HCEC 1CT (cell line): Measurements from ENCODE around the gene MTF1.

Source experiments
- DNase-seq: peaks from one replicate; pipeline ENCODE4 v3.0.0-alpha.2; 2017

The MTF1 gene

GRCh38 chr1:37825506-37825905 is 33.9 kb downstream of the MTF1 start:
- no peak for DNase-seq

DNA sequence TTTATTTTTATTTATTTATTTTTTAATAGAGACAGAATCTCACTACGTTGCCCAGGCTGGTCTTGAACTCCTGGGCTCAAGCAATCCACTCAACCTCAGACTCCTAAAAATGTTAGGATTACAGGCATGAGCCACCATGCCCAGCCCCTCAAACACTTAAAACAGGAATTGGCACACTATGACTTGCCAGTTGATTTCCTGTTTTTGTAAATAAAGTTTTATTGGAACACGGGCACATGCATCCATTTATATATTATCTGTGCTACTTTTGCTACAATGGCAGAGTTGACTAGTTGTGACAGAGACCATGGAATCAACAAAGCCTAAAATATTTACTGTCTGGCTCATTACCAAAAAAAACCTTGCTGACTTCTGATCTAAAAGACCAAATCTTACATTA is 35.4 kb downstream of the MTF1 start:
- no peak for DNase-seq

DNA sequence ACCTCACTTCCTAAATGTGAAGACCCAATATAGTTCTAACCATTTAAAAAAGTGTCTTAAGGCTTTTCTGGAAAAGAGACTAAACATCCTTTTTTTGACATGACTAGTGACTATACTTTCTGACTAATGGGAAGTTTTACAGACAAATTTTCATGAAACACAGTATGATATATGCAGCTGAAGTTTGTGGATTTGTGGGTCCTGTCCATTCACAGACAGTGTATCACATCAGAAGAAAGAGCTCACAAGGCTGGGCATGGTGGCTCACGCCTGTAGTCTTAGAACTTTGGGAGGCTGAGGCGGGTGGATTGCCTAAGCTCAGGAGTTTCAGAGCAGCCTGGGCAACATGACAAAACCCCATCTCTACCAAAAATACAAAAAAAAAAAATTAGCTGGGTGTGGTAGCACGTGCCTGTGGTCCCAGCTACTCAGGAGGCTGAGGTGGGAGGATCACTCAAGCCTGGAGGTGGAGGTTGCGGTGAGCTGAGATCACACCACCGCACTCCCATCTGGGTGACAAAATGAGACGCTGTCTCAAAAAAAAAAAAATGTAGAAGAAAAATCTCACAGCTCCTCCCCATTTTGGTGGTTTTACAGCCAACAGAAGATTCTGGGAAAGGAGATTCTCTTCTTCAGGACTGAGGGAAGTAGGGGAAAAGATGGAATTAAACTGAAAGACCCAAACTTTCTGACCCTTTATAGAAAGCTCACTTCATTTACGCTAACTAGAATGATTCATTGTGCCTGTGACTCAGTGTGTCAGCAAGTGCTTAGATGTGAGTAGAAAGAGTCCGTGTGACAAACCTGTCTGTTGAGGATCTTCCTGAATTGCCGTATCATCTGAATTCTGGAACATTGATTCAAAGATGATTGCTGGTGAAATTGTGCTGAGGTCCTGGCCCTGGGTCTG is 36.2 kb downstream of the MTF1 start:
- no peak for DNase-seq

DNA sequence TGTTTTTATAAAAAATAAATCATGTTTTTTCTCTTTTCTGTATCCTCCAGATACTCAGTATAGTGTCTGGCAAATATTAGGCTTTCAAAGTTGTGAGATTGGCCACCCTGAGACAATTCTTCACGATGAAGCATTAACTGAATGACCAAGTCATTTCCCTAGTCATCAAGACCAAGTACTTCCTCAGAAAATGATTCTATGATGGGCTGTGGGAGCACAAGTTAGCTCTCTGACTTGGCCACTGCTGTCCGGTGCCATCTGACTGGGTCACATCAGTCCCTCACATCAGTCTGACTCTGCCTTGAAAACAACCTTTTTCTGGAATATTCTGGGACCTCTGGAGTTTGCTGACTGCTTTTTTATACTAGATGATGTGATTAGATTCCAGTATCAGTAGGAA is 37.9 kb downstream of the MTF1 start:
- no peak for DNase-seq

DNA sequence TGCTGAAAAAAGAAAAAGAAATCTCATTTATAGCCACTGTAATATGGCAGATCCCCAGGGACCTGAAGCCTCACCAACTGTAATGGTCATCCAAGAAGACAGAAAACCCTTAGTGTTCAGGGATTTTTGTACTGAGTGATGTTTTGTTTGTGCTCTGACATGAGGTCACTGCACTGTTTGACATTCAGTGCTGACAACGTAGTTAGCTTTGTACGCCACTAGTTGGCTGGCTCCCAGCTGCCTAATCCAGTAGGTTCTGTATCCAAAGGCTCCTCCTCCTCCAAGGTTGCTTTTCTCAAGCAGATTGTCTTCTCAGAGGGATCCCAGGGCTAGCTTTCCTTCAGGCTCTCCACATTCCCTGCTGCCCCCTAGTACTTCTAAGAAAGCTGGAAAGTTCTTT is 41.9 kb downstream of the MTF1 start:
- DNase-seq: no peak

DNA sequence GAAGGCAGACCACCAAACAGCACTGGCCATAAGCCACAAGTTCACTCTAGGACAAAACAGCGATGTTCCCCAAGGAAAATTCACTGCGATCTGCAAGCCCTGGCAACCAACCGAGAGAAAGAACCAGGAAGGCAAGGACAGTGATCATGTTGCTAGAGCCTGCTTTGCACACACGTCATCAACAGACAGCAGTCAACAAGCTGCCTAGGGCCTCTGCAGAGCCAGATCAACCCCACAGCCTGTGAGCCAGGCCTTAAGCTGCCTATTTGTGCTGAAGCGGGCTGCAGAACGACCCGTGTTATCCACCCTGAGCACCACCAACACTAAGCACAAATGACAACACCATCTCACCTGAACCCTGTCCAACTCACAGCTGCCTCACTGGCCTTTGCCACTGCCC is 45.1 kb downstream of the MTF1 start:
- DNase-seq: no peak

DNA sequence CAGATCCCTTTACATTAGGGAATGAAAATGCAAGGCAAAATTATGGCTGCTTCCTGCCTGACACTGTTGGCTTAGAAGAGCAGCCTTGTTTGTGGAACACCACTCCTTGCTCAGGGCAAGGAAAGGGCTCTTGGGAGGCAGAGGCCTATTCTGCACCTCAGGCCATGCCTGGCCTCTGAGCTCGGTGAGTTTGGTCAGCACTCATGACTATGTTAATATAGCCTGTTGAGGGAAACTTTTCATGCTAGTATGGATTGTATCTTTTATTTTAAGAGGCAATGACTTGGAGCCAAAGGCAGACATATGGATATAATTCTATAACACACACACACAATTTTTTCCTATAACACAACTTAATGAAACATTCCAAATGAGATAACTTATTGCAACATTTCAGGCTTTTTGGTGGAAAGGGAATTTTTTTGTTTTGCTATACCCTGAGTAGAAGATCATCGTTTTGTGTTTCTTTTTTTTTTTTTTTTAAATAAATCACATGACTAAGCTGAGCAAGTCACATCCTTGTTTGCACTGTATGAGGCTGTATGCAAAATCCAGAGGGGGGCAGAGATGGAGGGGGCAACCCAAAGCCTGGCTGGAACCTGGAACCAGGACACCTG is 45.8 kb downstream of the MTF1 start:
- no peak for DNase-seq

DNA sequence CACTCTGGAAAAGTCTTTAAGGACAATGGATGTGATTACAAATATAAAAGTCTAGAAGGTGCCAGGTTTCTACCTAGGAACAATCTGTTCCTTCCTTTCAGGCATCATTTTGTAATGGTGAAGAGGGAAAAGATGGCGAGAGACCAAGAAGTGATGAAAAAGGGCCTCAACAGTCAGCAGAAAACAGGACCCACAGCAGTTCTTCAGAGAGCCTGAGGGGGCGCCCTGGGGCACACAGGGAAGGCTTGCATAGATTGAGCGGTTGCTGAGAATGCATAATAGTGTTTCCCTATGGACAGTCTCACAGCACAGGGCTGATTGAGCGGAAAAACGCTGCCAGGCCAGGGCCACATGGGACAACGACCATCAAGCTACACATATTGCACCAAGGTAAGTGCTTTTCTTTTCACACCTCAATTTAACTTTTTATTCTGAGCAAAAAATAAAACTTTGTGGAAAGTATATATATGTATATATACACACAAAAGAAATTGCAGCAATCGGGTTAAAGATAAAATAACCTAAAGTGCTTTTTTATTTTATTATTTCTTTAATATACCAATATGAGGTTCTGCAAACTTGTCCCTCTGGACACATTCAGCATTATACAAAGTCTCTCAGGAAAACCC is 48.3 kb downstream of the MTF1 start:
- DNase-seq: peak; percentile 76

DNA sequence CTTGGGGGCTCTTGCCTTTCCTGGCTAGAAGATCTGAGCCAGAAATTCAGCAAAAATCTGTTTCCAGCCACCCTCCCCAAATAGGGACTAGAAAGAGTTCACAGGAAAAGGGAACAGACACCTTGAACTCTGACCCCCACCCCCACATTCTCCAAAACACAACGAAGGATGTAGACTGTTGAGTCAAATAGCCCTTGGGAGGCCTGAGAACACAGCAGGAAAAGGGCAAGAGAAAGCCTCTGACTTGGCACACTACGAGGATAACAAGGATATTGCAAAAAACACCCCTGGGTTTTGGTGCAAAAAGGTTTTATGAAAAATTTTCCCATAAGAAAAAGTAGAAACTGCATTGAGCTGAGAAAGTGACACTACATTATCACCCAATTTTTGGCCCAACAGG is 49.5 kb downstream of the MTF1 start:
- DNase-seq: no peak

DNA sequence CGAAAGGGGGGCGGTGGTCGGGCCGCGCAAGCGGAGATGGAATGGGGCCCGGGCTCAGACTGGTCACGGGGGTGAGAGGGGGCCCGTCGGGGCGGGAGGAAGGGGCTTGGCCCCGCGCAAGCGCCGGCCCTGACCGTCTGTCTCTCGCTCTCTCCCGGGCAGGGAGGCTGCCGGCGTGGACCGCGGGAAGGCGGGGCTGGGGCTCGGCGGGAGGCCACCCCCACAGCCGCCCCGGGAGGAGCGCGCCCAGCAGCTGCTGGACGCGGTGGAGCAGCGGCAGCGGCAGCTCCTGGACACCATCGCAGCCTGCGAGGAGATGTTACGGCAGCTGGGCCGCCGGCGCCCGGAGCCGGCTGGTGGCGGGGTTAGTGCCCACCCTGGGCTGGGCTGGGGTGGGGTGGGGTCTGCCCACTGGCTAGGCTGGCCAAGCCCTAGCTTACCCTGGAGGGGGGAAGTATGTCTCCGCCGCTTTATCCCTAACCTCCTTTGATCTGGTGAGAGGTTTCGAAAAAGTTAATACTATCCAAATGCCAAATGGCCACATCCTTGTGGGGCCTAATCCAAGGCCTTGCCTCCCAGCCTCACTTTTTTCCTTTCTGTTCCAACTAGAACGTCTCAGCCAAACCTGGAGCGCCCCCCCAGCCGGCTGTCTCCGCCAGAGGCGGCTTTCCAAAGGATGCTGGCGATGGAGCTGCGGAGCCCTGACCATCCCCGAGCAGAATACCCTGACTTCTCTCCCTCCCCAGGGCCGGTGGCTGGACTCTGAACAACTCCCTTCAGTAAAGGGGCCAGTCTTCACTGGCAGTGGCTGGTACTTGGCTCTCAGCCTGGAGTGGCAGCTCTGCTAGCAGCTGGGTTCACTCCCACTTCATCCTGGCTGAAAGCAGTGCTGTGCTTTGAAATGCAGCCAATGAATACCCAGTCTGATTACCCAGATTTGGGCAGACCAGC is 50.7 kb downstream of the MTF1 start:
- DNase-seq: peak; percentile 83

DNA sequence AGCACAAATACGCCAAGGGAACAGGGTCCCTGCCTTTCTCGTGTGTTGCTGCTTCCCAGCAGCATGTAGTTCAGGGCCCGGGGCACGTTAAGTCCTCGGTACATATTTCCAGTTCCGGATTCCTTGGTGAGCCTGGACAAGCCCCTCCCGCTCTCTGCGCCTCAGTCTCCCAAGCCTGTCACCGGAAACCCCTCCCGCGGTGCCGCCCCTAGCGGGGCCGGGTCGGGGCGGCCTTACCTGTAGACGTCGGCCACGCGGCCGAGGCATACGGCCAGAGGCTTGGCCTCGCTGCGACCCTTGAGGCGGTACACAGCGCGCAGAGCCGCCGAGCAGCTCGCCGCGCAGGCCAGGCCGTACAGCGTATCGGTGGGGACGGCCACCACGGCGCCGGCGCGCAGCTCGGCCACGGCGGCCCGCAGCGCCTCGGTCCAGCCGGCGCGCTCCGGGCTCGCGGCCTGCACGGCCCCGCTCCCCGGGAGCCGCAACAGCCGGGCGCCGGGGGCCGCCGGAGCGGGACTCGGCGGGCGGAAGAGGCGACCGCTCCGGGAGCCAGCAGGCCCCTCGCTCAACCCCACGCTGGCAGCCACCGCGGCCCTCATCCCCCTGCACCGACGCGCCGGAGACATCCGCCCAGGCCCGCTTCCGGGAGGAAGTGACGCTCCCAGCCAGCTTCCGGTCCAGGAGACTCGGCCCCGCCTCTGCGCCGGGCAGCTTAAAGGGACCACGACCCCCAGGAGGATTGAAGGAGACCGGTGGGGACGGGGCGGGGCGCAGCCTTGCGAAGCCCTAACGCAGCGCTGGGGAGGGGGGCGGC is 51.6 kb downstream of the MTF1 start, which contains the start of the genes C1orf122 and YRDC:
Gene C1orf122, plus strand, starts transcription at position 236 of the 814 bp plus-strand sequence. CDS start 615 bp downstream, outside the sequence.
Gene YRDC, minus strand, starts transcription at position 654 of the 814 bp plus-strand sequence. Its CDS starts 28 bp downstream, at position 626.
- peak; percentile 95 for DNase-seq

DNA sequence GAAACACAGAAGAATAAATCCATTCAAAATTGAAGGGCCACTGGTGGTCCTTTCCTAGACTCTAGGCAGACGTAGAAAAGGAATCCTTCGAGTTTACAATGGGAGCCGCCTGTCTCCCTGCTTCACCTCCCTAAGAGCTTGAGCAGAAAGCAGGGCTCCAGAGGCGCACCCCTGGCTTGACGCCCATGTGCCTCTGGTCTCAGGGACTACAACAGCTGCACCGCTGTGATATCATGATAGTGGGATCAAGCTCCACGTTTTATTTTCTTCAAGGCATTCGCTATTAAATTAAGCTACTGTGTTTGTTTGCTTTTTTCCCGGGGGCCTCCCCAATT is 52.2 kb downstream of the MTF1 start:
- DNase-seq: no peak

- no peak for DNase-seq
Measured at GRCh38 chr1:37802439-37802838, 57.0 kb downstream of the MTF1 start.

DNA sequence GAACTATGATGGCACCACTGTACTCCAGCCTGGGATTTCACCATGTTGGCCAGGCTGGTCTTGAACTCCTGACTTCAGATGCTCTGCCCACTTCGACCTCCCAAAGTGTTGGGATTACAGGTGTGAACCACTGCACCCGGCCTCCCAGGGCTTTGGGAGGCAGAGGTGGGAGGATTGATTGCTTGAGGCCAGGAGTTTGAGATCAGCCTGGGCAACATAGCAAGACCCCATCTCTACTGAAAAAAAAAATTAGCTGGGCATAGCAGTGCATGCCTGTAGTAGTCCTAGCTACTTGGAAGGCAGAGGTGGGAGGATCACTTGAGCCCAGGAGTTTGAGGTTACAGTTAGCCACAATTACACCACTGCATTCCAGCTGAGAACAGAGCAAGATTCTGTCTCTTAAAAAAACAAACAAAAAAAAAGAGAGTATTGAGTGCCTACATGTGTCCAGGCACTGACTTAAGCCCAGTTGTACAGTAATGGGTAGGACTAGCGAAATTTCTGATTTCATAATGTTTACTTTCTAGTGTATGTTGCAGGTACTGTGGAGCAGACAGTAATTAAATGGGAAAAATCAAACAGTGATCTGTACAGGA is 61.5 kb downstream of the MTF1 start:
- peak; percentile 45 for DNase-seq

DNA sequence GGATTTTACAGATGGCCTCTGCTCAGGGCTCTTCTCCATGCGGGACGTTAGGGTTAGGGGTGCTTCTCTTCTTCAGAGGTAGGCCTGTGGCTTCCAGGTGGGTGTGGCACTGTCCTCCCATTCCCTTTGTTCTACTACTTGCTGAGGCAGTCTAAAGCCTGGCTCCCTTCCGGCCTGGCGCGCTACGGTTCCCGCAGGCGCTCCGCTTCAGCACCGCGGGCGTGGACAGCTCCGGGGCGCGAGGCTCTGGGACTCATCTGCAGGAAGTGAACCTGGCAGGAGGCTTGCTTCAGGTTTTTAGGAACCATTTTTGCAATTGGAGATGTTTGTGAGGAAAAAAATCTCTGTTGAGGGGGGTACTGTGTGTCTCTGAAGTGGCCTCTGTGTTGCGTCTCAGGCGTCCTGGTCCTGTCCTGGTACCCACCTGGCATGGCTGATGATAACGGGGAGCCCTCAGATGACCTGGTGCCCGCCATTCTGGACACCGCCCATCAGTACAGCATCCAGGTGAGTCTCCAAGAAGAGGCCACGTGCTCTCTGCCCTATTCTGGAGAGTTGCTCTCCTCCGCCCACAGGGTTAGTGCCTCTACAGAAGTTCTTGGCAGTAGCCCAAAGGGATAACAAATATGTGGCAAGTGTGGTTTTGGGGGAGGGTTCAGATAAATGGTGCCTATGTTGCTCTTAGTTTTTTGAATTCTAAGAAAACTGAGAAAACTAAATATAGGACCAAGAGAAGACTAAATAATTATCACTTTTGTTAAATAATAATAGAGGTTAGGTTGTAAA is 63.9 kb downstream of the MTF1 start:
- DNase-seq: no peak

- DNase-seq: peak; percentile 30
Measured at GRCh38 chr1:37794372-37795339, 64.7 kb downstream of the MTF1 start.

DNA sequence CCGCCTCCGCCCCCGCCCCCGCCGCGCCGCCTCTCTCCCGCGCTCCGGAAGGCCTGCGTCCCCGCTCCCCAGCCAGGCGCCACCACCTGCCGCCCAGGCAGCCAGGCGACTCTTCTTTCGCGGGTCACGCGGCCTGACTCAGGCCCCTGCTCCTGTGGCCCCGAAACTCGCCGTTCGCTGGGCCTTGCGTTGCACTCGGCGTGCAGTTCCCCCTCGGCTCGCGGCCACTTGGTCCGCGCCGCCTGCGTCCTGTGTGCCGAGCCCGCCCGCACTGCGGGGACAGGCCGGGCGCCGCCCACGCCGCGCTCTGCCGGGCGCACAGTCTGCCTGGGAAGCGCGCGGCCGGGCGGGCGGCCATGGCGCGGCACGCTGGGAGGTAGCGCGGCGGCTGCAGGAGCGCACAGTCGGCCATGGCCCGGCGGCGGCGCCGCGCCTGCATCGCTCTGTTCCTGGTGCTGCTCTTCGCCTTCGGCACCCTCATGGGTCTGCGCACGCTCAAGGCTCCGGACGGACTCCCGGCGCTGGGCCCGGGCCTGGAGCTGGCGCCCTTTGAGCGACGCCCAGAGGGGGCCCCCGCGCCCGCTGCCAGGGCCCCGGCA is 65.5 kb downstream of the MTF1 start, which contains the start of gene MANEAL:
Gene MANEAL, plus strand, starts transcription at position 75 of the 599 bp plus-strand sequence. Its CDS starts 336 bp downstream, at position 411.
- peak; percentile 36 for DNase-seq

DNA sequence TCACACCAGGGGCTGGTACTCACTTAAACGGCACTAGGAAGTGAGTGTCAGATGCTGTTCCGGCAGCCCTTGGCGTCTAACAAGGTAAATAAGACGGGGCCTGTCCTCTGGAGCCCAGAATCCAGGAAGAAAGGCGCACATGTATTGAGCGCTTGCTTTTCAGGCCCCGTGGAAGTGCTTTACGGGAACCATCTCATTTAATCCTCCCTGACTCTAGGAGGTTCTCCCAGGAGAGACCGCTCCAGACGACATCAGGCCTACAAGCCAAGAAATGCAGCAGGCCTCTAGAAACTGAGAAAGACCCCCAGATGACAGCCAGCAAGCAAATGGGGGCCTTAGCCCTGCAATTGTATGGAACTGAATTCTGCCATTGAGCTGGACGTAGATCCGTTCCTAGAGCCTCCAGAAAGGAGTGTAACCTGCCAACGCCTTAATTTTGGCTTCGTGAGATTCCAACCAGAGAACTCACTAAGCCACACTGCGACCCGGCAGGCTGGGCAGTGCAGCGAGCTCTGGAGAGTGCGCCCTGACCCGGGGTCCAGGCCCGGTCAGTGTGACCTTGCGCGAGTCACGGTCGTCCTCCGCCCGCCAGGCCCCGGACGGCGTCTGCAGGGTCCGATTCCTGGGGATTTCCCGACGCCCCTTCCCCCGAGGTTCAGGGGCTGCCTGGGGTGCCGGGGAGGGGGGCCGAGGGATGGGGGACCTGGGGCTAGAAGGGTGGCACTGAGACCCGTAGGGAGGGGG is 66.3 kb downstream of the MTF1 start:
- no peak for DNase-seq
